ENCODE measurements around the gene KIF6.

- TF ChIP-seq CTCF (IDR thresholded peaks at IDR 0.05): no peak
- TF ChIP-seq POLR2A (IDR thresholded peaks at IDR 0.05): no peak
Measured at GRCh38 chr6:39409889-39410288, 315.3 kb downstream of the KIF6 start.
